ENCODE data around the gene CAND2. TPM values are rescaled to one million over a fixed set of nuclear protein-coding genes. Genes with fewer than 3 reads are reported as not detected.

Gene CAND2
- total and polyA plus RNA-seq, 9 of the 15 experiments (the other 6 are each of a cell fraction or from before 2014, with no cell fraction given), result 0.91 to 14.9 (median 4.3) TPM

DNA sequence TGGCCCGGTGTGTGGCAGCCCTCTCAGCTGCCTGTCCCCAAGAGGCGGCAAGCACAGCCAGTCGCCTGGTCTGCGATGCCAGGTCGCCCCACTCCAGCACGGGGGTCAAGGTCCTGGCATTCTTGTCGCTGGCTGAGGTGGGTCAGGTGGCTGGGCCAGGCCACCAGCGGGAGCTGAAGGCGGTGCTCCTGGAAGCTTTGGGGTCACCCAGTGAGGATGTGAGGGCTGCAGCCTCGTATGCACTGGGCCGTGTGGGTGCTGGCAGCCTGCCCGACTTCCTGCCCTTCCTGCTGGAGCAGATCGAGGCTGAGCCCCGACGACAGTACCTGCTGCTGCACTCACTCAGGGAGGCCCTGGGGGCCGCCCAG is 20.8 kb downstream of the CAND2 start (continued):
- TF ChIP-seq PRPF4 (IDR thresholded peaks at IDR 0.05; ENCODE audit: insufficient read depth, low read depth, low read length, poor library complexity, severe bottlenecking), result no peak
- TF ChIP-seq FOSL1 (tag; conservative IDR thresholded peaks at IDR 0.05), result no peak
- no peak for TF ChIP-seq FIP1L1 (IDR thresholded peaks at IDR 0.05; ENCODE audit: low read depth, low read length, poor library complexity, severe bottlenecking)
- TF ChIP-seq ZNF174 (CRISPR knock-in tag; IDR thresholded peaks at IDR 0.05), result no peak
- TF ChIP-seq, protein P1, sequence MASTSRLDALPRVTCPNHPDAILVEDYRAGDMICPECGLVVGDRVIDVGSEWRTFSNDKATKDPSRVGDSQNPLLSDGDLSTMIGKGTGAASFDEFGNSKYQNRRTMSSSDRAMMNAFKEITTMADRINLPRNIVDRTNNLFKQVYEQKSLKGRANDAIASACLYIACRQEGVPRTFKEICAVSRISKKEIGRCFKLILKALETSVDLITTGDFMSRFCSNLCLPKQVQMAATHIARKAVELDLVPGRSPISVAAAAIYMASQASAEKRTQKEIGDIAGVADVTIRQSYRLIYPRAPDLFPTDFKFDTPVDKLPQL (IDR thresholded peaks at IDR 0.05; ENCODE audit: extremely low read depth, insufficient read length), result no peak
- no peak for TF ChIP-seq PBX2 (CRISPR knock-in tag; IDR thresholded peaks at IDR 0.05; ENCODE audit: low read depth)
- TF ChIP-seq PBX2 (tag; conservative IDR thresholded peaks at IDR 0.05; ENCODE audit: low read depth), result no peak
- TF ChIP-seq HMGN3 (IDR thresholded peaks at IDR 0.05; ENCODE audit: borderline replicate concordance, extremely low read depth, insufficient read length, low read depth, low read length), result no peak
- TF ChIP-seq ZBTB7A (IDR thresholded peaks at IDR 0.05; ENCODE audit: borderline replicate concordance, control insufficient read depth, low read depth, low read length), result no peak
- no peak for TF ChIP-seq IRF2 (CRISPR knock-in tag; IDR thresholded peaks at IDR 0.05)
- no peak for TF ChIP-seq KAT7 (CRISPR knock-in tag; IDR thresholded peaks at IDR 0.05; ENCODE audit: borderline replicate concordance)

Measured in K562 (cell line).